Measurements from ENCODE around the gene ARSB.

DNA sequence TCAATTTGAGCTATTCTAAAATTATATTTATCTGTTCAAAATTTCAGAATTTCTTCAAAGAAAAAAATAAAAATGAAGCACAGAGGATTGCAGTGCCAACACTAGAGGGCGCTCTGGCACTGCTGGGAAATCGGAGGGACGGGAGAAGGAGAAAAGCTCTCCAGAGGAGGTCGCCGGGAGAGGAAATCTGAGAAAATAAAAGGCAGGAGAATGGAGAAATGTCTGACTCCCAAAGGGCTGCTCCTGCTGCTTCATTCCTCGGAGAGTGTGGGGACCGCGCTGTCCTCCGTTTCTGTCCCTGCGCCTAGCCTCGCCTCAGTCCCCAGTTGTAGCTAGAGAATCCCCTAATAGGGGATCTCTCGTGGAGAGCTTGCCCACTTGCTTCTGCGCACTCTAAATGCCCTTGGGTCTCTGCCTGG lies 40.0 kb upstream of the ARSB start:
- no peak for TF ChIP-seq ZNF274 (IDR thresholded peaks at IDR 0.05; ENCODE audit: insufficient read depth, insufficient read length)
- TF ChIP-seq, protein P1, sequence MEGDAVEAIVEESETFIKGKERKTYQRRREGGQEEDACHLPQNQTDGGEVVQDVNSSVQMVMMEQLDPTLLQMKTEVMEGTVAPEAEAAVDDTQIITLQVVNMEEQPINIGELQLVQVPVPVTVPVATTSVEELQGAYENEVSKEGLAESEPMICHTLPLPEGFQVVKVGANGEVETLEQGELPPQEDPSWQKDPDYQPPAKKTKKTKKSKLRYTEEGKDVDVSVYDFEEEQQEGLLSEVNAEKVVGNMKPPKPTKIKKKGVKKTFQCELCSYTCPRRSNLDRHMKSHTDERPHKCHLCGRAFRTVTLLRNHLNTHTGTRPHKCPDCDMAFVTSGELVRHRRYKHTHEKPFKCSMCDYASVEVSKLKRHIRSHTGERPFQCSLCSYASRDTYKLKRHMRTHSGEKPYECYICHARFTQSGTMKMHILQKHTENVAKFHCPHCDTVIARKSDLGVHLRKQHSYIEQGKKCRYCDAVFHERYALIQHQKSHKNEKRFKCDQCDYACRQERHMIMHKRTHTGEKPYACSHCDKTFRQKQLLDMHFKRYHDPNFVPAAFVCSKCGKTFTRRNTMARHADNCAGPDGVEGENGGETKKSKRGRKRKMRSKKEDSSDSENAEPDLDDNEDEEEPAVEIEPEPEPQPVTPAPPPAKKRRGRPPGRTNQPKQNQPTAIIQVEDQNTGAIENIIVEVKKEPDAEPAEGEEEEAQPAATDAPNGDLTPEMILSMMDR (IDR thresholded peaks at IDR 0.05 in 2 of 3, conservative IDR thresholded peaks at IDR 0.05 in 1 of 3; ENCODE audit: control insufficient read depth in 2 of 3, extremely low read depth in 1 of 3, insufficient read depth in 1 of 3, low read depth in 3 of 3, low read length in 3 of 3): peak; percentile 83 to 86 (median 83)
- no peak for TF ChIP-seq BHLHE40 (IDR thresholded peaks at IDR 0.05; ENCODE audit: borderline replicate concordance in 1 of 2, low read depth in 2 of 2, low read length in 1 of 2)
- TF ChIP-seq TARDBP (IDR thresholded peaks at IDR 0.05; ENCODE audit: borderline replicate concordance): no peak
- no peak for TF ChIP-seq STAT3 (IDR thresholded peaks at IDR 0.05; ENCODE audit: low read depth, low read length)
- TF ChIP-seq POLR2AphosphoS5 (IDR thresholded peaks at IDR 0.05; ENCODE audit: low read length): no peak
- TF ChIP-seq, protein P2, sequence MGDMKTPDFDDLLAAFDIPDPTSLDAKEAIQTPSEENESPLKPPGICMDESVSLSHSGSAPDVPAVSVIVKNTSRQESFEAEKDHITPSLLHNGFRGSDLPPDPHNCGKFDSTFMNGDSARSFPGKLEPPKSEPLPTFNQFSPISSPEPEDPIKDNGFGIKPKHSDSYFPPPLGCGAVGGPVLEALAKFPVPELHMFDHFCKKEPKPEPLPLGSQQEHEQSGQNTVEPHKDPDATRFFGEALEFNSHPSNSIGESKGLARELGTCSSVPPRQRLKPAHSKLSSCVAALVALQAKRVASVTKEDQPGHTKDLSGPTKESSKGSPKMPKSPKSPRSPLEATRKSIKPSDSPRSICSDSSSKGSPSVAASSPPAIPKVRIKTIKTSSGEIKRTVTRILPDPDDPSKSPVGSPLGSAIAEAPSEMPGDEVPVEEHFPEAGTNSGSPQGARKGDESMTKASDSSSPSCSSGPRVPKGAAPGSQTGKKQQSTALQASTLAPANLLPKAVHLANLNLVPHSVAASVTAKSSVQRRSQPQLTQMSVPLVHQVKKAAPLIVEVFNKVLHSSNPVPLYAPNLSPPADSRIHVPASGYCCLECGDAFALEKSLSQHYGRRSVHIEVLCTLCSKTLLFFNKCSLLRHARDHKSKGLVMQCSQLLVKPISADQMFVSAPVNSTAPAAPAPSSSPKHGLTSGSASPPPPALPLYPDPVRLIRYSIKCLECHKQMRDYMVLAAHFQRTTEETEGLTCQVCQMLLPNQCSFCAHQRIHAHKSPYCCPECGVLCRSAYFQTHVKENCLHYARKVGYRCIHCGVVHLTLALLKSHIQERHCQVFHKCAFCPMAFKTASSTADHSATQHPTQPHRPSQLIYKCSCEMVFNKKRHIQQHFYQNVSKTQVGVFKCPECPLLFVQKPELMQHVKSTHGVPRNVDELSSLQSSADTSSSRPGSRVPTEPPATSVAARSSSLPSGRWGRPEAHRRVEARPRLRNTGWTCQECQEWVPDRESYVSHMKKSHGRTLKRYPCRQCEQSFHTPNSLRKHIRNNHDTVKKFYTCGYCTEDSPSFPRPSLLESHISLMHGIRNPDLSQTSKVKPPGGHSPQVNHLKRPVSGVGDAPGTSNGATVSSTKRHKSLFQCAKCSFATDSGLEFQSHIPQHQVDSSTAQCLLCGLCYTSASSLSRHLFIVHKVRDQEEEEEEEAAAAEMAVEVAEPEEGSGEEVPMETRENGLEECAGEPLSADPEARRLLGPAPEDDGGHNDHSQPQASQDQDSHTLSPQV (IDR thresholded peaks at IDR 0.05): no peak
- no peak for TF ChIP-seq HDAC2 (IDR thresholded peaks at IDR 0.05)
- no peak for TF ChIP-seq ZNF207 (IDR thresholded peaks at IDR 0.05; ENCODE audit: borderline replicate concordance)
- TF ChIP-seq SMC3 (IDR thresholded peaks at IDR 0.05; ENCODE audit: borderline replicate concordance, low read length): peak; percentile 82
- TF ChIP-seq CREB1 (IDR thresholded peaks at IDR 0.05; ENCODE audit: low read depth): no peak
- TF ChIP-seq FOS (IDR thresholded peaks at IDR 0.05; ENCODE audit: borderline replicate concordance, extremely low read depth, insufficient read length): no peak

All from GM12878 (cell line).